ENCODE data around the gene SKIDA1. TPM values are rescaled to one million over a fixed set of nuclear protein-coding genes. Genes with fewer than 3 reads are reported as not detected.
"Not testable (repeated sequence)": the region's sequence is repeated elsewhere in the genome, so short reads cannot be mapped to it uniquely, and the experiment has no call there.

Gene SKIDA1
- total and polyA plus RNA-seq, 2 of the 4 experiments (the other 2 are of a cell fraction): 0.36 to 0.72 TPM

DNA sequence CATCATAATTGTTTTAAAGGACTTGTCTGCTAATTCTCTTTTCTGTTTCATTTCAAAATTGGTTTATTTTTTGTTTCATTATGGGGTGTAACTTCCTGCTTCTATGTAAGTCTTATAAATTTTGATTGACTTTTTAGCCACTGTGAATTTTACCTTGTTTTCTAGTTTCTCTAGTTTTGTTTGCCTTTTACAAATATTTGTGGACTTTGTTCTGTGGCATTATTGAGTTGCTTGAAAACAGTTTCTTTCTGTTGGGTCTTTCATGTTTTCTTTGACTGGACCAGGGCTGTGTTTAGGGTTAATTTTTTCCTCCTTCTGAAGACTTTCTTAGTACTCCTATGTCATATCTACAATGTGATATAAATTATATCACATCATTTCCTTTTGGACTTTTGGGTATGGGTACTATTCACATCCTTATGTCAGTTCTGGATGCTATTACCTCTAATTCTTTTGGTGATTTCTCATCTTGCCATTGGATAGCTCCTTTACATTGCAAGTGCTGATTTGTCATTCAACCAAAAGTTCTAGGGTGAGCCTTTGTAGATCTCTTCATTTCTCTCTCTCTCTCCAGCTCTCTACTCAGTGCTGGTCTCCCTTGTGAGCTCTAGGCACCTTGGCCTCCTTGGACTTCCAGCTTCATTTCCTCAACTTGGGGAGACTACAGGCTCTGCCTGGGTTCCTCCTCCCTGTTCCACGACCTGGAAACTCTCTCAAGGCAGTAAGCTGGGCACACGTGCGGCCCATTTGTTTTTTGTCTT is 45.5 kb upstream of the SKIDA1 start:
- DNase-seq (no peak), ATAC-seq (ENCODE audit: low read depth) (no peak)
- Histone ChIP-seq H4K20me1 (ENCODE audit: insufficient read depth, low read length) (peaks cover 59% of the 10 kb centered on the region), H3K4me1 (ENCODE audit: control insufficient read depth, insufficient read depth, low read length) (peaks cover 2% of the 10 kb centered on the region; the same call in 1 of the 2 replicates), H4K5ac (ENCODE audit: low read depth, low read length) (no peak overlapping the region), H2AK9ac (replicated peaks; ENCODE audit: low read depth, low read length, poor library complexity) (no peak overlapping the region), H2BK20ac (ENCODE audit: low read depth, low read length) (no peak overlapping the region), H2BK15ac (ENCODE audit: low read depth, low read length) (no peak overlapping the region), H3K9me3 (ENCODE audit: control insufficient read depth, insufficient read depth, low read length) (no peaks in the 10 kb centered on the region), H3K4me3 (ENCODE audit: insufficient read depth, low read depth, low read length) (no peak overlapping the region), H3K36me3 (ENCODE audit: control insufficient read depth, insufficient read depth, low read length) (peaks cover 6% of the 10 kb centered on the region; the same call in 1 of the 2 replicates), H3K23ac (ENCODE audit: low read depth, low read length) (no peak overlapping the region), H3K4ac (ENCODE audit: low read depth, low read length) (no peak overlapping the region), H4K91ac (ENCODE audit: insufficient read depth, low read depth, low read length) (no peak overlapping the region), H3K14ac (replicated peaks; ENCODE audit: low read depth, low read length) (no peak overlapping the region), H3K9ac (ENCODE audit: low read depth, low read length) (no peak overlapping the region), H4K8ac (ENCODE audit: low read depth in 2 of 2, low read length in 2 of 2) (no peak overlapping the region), H2AK5ac (ENCODE audit: low read depth, low read length) (no peak overlapping the region), H2BK5ac (ENCODE audit: low read depth, low read length, poor library complexity, severe bottlenecking) (no peak overlapping the region), H2BK120ac (ENCODE audit: low read depth, low read length) (no peak overlapping the region), H3K9me1 (ENCODE audit: insufficient read depth, low read length) (peaks cover 10% of the 10 kb centered on the region), H3K79me1 (ENCODE audit: low read depth in 1 of 2, low read length in 2 of 2) (peaks cover 27 to 54% of the 10 kb centered on the region in 2 experiments), H2AFZ (replicated peaks; ENCODE audit: low read length, poor library complexity) (no peak overlapping the region), H3K18ac (ENCODE audit: low read depth, low read length) (no peak overlapping the region), H3K27me3 (ENCODE audit: control insufficient read depth, insufficient read depth, low read length) (no peaks in the 10 kb centered on the region), H3K4me2 (ENCODE audit: low read depth, low read length) (no peak overlapping the region), H3K56ac (ENCODE audit: extremely low read depth, insufficient read depth, low read length) (no peak overlapping the region), H3K27ac (ENCODE audit: insufficient read depth, low read length) (no peak overlapping the region)
- in situ Hi-C loops (cut with MboI; ENCODE audit: low sequenced_read_pairs) (no loop called here), intact Hi-C loops (cut with micrococcal nuclease) (no loop called here), dilution Hi-C loops (cut with HindIII; ENCODE audit: low sequenced_read_pairs, unreplicated experiment) (no loop called here)
- no peak for TF ChIP-seq RAD21 (IDR thresholded peaks at IDR 0.05; ENCODE audit: low read length)
- TF ChIP-seq BHLHE40 (IDR thresholded peaks at IDR 0.05; ENCODE audit: low read depth, low read length): no peak
- TF ChIP-seq, protein P1, sequence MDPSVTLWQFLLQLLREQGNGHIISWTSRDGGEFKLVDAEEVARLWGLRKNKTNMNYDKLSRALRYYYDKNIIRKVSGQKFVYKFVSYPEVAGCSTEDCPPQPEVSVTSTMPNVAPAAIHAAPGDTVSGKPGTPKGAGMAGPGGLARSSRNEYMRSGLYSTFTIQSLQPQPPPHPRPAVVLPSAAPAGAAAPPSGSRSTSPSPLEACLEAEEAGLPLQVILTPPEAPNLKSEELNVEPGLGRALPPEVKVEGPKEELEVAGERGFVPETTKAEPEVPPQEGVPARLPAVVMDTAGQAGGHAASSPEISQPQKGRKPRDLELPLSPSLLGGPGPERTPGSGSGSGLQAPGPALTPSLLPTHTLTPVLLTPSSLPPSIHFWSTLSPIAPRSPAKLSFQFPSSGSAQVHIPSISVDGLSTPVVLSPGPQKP (IDR thresholded peaks at IDR 0.05; ENCODE audit: borderline replicate concordance, low read depth, low read length): no peak
- TF ChIP-seq, protein P2, sequence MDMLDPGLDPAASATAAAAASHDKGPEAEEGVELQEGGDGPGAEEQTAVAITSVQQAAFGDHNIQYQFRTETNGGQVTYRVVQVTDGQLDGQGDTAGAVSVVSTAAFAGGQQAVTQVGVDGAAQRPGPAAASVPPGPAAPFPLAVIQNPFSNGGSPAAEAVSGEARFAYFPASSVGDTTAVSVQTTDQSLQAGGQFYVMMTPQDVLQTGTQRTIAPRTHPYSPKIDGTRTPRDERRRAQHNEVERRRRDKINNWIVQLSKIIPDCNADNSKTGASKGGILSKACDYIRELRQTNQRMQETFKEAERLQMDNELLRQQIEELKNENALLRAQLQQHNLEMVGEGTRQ (IDR thresholded peaks at IDR 0.05; ENCODE audit: low read depth, low read length): no peak
- TF ChIP-seq MAFK (IDR thresholded peaks at IDR 0.05; ENCODE audit: low read depth, low read length): no peak
- TF ChIP-seq FOS (IDR thresholded peaks at IDR 0.05; ENCODE audit: low read depth, low read length): no peak
- CTCF ChIA-PET: no interaction called here
- POLR2A ChIA-PET (ENCODE audit: unreplicated experiment): no interaction called here
- BruUV-seq (replicated peaks): no TSS peak
- no CpG with 5 or more reads among the region's 3 CpGs for WGBS, 2 experiments (ENCODE audit: extremely low coverage in 2 of 2, insufficient read length in 1 of 2)

DNA sequence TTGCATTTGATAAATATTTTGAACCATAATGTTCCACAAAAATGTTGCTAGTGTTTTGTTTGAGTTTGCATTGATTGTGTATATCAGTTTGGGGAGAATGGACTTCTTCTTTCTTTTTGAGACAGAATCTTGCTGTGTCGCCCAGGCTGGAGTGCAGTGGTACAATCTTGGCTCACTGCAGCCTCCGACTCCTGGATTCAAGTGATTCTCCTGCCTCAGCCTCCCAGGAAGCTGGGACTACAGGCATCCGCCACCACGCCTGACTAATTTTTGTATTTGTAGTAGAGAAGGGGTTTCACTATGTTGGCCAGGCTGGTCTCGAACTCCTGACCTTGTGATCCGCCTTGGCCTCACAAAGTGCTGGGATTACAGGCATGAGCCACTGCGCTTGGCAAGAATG is 33.5 kb upstream of the SKIDA1 start:
- CTCF ChIA-PET; H3K23ac ChIP-seq (ENCODE audit: low read depth, low read length); POLR2A ChIA-PET (ENCODE audit: unreplicated experiment); H2BK120ac ChIP-seq (ENCODE audit: low read depth, low read length); H3K4me2 ChIP-seq (ENCODE audit: low read depth, low read length); dilution Hi-C loops (cut with HindIII; ENCODE audit: low sequenced_read_pairs, unreplicated experiment); H2AK5ac ChIP-seq (ENCODE audit: low read depth, low read length); H2BK20ac ChIP-seq (ENCODE audit: low read depth, low read length); intact Hi-C loops (cut with micrococcal nuclease); H3K14ac ChIP-seq (replicated peaks; ENCODE audit: low read depth, low read length); ATAC-seq (ENCODE audit: low read depth); H3K9me3 ChIP-seq (ENCODE audit: control insufficient read depth, insufficient read depth, low read length); H3K4me3 ChIP-seq (ENCODE audit: insufficient read depth, low read depth, low read length); H3K18ac ChIP-seq (ENCODE audit: low read depth, low read length); H3K4me1 ChIP-seq (ENCODE audit: control insufficient read depth, insufficient read depth, low read length); H2AFZ ChIP-seq (replicated peaks; ENCODE audit: low read length, poor library complexity); BruUV-seq (replicated peaks); H3K27ac ChIP-seq (ENCODE audit: insufficient read depth, low read length); H4K5ac ChIP-seq (ENCODE audit: low read depth, low read length); DNase-seq; H3K4ac ChIP-seq (ENCODE audit: low read depth, low read length); H4K91ac ChIP-seq (ENCODE audit: insufficient read depth, low read depth, low read length); H2BK15ac ChIP-seq (ENCODE audit: low read depth, low read length); H3K56ac ChIP-seq (ENCODE audit: extremely low read depth, insufficient read depth, low read length); H3K9me1 ChIP-seq (ENCODE audit: insufficient read depth, low read length); H2BK5ac ChIP-seq (ENCODE audit: low read depth, low read length, poor library complexity, severe bottlenecking); in situ Hi-C loops (cut with MboI; ENCODE audit: low sequenced_read_pairs); H2AK9ac ChIP-seq (replicated peaks; ENCODE audit: low read depth, low read length, poor library complexity); H3K9ac ChIP-seq (ENCODE audit: low read depth, low read length); H4K20me1 ChIP-seq (ENCODE audit: insufficient read depth, low read length); H4K8ac ChIP-seq (ENCODE audit: low read depth in 2 of 2, low read length in 2 of 2); H3K27me3 ChIP-seq (ENCODE audit: control insufficient read depth, insufficient read depth, low read length): not testable (repeated sequence)
- H3K79me1 ChIP-seq (ENCODE audit: low read depth in 1 of 2, low read length in 2 of 2): peaks cover 24 to 51% of the 10 kb centered on the region in 2 experiments
- 93% methylated on average over 2 of the region's 7 CpGs; no CpG with 5 or more reads in 1 of the 2 experiments for WGBS, 2 experiments (ENCODE audit: extremely low coverage in 2 of 2, insufficient read length in 1 of 2)
- H3K36me3 ChIP-seq (ENCODE audit: control insufficient read depth, insufficient read depth, low read length): peaks cover 26% of the 10 kb centered on the region
